RWPE1 (cell line): ENCODE measurements around the gene IL10.

Source experiments
- CTCF ChIA-PET: fragments of 350-600 bp; sonication (Branson Sonifier 250); formaldehyde crosslinking; extraction: SDS; loops from one replicate; lab custom pipeline; 2021; lab: Yijun Ruan, JAX
- POLR2A ChIA-PET: fragments of 400-600 bp; formaldehyde crosslinking; extraction: SDS; loops from one replicate; lab custom pipeline; 2020; ENCODE audit warnings: antibody characterized with exemption; ENCODE audit not compliant: low non-redundant PET; lab: Yijun Ruan, JAX
- DNase-seq: peaks from one replicate; pipeline ENCODE4 v3.0.0; 2012; ENCODE audit warnings: low spot score
- H3K27ac ChIP-seq: fragments of 450-650 bp; 2 replicates; pipeline ENCODE4 v1.5.1; 2017
- TF ChIP-seq, protein P1 (sequence below): fragments of 450-650 bp; conservative IDR thresholded peaks from 2 replicates; pipeline ENCODE4 v1.5.1; 2017; ENCODE audit warnings: low read depth, mild to moderate bottlenecking

The IL10 gene

GRCh38 chr1:206739411-206740076 lies 32.8 kb downstream of the IL10 start:
- CTCF ChIA-PET = interaction anchor here (0.5 to 1.7 kb wide), 6 partner anchors 9 to 335 kb away, joined by 3 to 10 read pairs (median 4); no protein-coding TSS in a partner anchor
- TF ChIP-seq, protein P1, sequence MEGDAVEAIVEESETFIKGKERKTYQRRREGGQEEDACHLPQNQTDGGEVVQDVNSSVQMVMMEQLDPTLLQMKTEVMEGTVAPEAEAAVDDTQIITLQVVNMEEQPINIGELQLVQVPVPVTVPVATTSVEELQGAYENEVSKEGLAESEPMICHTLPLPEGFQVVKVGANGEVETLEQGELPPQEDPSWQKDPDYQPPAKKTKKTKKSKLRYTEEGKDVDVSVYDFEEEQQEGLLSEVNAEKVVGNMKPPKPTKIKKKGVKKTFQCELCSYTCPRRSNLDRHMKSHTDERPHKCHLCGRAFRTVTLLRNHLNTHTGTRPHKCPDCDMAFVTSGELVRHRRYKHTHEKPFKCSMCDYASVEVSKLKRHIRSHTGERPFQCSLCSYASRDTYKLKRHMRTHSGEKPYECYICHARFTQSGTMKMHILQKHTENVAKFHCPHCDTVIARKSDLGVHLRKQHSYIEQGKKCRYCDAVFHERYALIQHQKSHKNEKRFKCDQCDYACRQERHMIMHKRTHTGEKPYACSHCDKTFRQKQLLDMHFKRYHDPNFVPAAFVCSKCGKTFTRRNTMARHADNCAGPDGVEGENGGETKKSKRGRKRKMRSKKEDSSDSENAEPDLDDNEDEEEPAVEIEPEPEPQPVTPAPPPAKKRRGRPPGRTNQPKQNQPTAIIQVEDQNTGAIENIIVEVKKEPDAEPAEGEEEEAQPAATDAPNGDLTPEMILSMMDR = no peak
- no peak overlapping the region for H3K27ac ChIP-seq
- POLR2A ChIA-PET = interaction anchor here (0.7 kb wide), 1 partner anchor 87 kb away, joined by 3 read pairs; no protein-coding TSS in a partner anchor
- no peak for DNase-seq

GRCh38 chr1:206738370-206739366 lies 33.6 kb downstream of the IL10 start:
- DNase-seq = peak; percentile 66
- POLR2A ChIA-PET = no interaction called here
- no peak overlapping the region for H3K27ac ChIP-seq
- CTCF ChIA-PET = interaction anchor here (0.8 to 1.7 kb wide), 7 partner anchors 12 to 260 kb away, joined by 3 to 10 read pairs (median 4); no protein-coding TSS in a partner anchor
- TF ChIP-seq, protein P1 = 0 out of 2 replicates have a peak, but pooled peaks have one; percentile 23

GRCh38 chr1:206737729-206738201 lies 34.5 kb downstream of the IL10 start:
- TF ChIP-seq, protein P1 = no peak
- no peak for DNase-seq
- POLR2A ChIA-PET = no interaction called here
- CTCF ChIA-PET = interaction anchor here (0.8 to 1.4 kb wide), 5 partner anchors 11 to 175 kb away, joined by 3 to 7 read pairs (median 4); no protein-coding TSS in a partner anchor
- peak overlapping the region; percentile 33 for H3K27ac ChIP-seq

DNA sequence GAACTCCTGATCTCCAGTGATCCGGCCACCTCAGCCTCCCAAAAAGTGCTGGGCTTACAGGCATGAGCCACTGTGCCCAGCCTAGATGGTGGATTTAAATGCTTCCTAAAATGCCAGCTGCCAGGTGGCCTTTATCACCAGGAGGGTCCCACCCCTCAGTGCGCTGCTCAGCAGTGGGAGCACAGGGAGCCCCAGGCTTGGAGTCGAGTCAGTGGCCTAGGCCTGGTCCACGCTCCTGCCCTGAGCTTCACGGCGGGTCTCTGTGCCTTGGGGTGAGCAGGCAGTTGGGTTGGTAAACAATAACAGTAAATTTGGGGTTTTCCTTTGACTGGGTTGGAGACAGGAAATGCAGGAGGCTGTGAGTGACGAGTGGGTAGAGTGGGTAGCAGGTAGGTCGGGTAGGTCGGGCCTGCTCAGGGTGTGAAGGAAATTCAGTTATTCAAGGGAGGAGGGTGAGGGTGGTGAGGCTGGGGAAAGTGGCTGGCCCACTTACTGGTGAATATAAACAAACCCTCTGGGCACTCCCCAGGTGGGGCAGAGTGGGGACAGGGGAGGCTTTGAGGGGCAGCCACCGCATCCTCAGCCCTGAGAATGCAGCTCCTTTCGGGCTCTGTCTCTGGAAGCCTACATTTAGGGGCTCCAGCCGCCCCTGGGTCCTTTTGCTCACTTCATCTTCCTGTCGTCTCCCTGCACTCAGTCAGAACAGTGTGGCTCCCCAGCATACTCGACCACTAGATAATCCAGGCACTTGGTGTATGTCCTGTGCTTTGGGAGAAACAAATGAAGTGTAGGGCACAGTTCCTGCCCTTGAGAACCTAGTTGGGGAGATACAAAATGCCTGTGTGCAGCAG lies 35.2 kb downstream of the IL10 start:
- H3K27ac ChIP-seq = peak overlapping the region; percentile 33
- POLR2A ChIA-PET = no interaction called here
- no peak for DNase-seq
- CTCF ChIA-PET = interaction anchor here (0.6 to 4.0 kb wide), 6 partner anchors 11 to 258 kb away, joined by 3 to 27 read pairs (median 6); no protein-coding TSS in a partner anchor
- TF ChIP-seq, protein P1 = no peak

- ChIA-PET CTCF (interaction anchor here (0.8 to 4.0 kb wide), 11 partner anchors 9 to 256 kb away, joined by 3 to 27 read pairs (median 4); no protein-coding TSS in a partner anchor), POLR2A (no interaction called here)
- no peak overlapping the region for H3K27ac ChIP-seq
- TF ChIP-seq, protein P1 = no peak
- no peak for DNase-seq
These were observed 36.7 kb downstream of the IL10 start for GRCh38 chr1:206735553-206736031.
